ENCODE results near the gene ARID5B.
A peak's percentile ranks its signal among the peaks of the same experiment; 100 is the strongest.

Gene ARID5B

DNA sequence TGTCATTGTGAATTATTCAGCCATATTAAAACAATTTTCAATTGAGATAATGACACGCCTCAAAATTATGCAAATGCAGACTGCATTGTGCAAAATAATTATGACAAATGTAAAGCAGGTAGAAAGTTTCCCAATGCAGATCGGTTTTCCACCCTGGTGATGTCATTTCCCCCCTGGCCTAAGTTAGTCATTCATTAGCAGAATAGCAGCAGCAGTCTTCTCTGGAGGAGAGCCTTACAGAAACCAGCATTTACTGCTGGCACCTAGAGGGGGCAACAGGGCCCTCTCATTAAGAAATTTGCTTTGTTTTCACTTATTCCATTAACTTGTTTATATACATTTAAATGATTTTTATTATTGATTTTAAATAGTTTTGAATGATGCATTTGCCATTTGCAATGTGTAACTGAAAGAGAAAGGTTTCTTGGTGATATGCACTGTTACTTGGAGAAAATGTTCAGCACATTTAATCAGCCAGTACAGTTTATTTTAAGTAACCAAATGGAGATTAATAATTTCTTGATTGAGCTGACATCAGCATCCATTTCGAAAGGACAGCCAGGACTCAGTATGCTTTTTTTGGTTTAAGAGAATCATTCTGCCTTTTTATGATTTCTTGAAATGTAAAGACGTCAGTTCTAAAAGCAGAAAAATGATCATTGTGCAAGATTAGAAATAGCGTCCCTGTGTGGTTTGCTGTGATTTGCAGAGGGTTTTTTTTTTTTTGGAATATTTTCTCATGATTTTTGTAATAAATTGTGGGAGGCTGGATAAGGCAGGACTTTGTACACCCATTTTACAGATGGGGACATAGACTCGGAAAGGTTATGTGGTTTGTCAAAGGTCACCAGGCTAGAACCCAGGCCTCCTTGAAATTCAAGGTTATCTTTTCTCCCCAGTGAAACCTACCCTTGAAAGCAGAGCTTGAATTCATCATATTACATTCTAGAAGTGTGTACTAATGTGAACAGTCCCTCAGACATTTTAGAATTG, 3.5 kb downstream of the ARID5B start:
- DNase-seq, result peak in 1 of 2 donors; percentile 27

DNA sequence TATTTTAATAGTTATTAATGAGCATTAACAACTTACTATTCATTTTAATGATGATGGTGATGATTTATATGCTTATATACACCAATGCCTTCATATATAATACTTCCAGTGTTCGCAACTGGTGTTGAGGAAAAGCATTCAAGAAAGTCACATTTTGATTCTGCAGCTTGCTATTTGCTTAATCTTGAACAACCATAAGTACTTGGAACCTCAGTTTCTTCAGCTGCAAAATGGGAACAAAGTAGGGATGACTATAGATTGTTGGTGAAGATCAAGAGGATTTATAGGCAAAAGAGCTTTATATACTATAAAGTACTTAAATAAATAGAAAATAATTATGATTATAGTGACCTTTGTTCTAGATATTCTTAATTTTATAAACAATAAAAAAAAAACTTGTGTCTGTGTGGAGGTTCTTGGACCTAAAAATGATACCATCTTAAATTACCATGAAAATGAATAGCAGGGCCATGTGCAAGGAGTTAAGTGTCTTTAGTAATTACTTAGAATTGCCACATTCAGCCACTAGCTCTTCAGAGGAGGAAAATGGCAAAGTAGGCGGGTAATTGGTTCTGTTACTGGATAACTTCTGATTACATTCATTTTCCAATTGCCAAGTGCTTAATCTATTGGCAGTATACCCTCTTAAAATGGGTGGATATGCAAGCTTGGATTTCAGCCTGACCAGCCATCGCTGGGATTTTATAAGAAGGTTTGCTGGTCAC, 4.5 kb downstream of the ARID5B start:
- no peak for DNase-seq

DNA sequence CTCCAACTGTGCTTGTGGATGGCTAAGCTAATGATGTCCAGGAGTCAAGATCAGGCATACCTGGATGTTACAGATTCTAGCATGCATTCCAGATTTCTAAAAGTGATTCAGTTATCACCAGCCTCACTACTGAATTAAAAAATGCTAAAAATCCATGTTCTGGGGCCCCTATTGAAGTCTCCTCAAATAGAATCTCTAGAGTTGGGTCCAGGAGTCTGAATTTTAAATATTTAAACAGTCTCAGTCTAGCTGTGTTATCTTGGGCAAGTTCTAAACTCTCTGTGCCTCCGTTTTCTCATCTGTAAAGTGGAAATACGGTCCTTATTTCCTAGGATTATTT, 5.0 kb downstream of the ARID5B start:
- no peak for DNase-seq

DNA sequence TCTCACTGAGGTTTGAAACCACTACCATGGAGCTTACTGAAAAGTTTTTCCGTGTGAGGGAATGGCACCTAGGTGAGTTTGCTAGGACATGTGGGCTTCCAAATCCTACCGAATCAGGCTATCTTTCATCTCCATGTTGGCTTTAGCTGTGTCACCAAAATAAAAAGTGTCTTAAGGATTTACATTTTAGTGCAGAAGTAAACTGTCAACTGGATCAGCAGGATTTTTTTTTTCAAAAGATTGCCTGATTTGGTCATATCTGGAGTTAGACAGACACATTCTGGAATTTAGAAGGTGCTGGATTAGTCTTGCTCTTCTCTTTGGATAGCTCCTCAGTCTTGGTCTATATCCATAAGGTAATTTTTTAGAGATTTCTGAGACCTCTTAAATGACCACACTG, 5.5 kb downstream of the ARID5B start:
- no peak for DNase-seq

DNA sequence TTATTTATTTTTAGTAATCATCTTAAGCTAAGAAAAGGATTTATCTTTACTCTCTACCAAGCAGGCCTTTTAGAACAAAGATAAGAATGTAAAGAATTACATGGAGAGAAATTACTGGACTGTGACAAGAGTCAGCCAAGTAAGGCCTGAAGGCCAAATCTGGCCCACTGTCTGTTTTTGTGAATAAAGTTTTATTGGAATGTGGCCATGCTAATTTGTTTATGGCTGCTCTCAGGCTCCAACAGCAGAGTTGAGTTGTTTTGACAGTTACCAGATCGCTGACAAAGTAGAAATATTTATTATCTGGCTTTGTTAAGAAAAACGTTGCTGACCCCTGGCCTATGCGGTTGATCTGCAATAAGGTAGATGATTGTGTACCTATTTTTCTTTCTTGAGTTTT, 6.1 kb downstream of the ARID5B start:
- DNase-seq, result no peak

DNA sequence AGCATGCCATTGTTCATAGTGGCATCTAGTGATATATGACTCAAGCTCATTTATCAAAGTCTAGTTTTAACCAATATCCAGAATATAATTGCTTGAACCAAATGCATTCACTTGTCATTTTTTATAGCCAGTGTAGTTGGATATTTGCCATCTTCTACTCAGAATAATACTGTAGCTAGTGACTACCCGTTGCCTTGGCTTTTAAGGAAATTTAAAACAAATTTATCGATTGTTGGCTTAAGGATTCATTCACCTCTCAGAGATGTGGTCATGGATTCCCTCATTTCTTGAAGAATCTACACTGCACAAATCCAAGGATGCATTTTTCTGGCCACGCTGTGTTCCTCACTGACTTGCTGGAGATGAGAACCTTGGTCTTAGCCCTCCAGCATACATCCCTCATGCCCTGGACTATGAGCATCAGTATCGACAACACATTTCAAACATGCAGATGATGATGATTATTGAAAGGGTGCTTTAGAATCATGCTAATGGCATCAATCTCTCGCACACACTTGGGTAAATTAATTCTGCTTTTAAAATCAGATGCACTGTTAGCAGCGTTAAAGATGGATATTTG, 8.8 kb downstream of the ARID5B start:
- no peak for DNase-seq

GRCh38 chr10:61910894-61911293, 9.4 kb downstream of the ARID5B start:
- no peak for DNase-seq

GRCh38 chr10:61911425-61911824, 9.9 kb downstream of the ARID5B start:
- no peak for DNase-seq

GRCh38 chr10:61912981-61913380, 11.5 kb downstream of the ARID5B start:
- DNase-seq, result no peak

DNA sequence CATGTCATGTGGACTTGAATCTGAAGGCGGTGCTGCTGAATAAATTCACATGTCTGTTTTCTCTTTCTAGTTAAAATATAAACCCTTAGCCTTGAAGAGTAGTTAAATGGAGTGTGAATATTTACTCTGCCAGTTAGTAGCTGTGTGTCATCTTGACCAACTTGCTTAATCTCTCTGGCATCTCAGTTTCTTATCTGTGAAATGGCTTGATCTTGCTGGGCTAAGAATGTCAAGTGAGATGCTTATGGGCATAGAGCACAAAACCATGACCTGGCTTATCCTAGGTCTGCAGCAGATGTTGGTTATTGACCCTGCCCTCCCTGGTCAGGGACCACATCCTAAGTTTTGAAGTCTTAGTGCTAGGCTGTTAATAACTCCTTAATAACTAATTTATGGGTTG, 16.6 kb downstream of the ARID5B start:
- no peak for DNase-seq

DNA sequence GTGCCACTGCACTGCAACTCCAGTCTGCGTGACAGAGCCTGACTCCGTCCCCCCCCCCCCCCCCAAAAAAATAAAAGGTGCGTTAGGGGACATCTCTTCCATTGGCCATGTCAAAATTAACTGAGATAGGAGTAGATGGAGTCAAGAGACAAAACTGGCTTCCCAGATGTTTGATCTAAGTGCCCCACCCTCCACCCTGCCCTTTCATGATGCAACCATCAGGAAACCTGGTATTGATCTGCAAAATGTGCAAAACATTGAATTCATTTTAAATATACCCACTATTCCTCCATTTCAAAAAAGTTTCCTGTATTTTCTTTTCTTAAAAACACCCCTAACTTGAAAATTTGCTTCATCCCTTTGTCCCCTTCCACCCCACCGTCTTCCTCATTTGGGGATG, 17.5 kb downstream of the ARID5B start:
- no peak for DNase-seq

- no peak for DNase-seq
Measured at GRCh38 chr10:61919646-61920215, 18.2 kb downstream of the ARID5B start.

DNA sequence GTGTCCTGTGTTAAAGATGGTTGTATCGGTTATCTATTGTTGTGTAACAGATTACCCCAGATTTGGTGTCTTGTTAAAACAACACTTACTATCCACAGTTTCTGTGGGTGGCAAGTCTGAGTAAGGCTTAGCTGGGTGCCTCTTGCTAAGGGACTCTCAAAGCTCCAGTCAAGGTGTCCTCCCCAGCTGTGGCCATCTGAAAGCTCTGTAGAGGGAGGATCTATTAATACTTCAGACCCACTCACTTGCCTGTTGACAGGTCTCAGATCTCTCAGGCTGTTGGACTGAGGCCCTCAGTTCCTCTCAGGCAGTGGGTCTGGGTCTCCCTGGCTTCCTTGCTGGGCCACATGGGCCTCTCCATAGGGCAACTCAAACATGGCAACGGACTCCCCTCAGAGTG, 19.6 kb downstream of the ARID5B start:
- no peak for DNase-seq

GRCh38 chr10:61923210-61923949, 21.9 kb downstream of the ARID5B start:
- DNase-seq, result no peak

- no peak for DNase-seq
Measured at GRCh38 chr10:61923950-61924274, 22.4 kb downstream of the ARID5B start.

- no peak for DNase-seq
Measured at GRCh38 chr10:61929555-61929954, 28.1 kb downstream of the ARID5B start.

- no peak for DNase-seq
Measured at GRCh38 chr10:61931620-61932332, 30.3 kb downstream of the ARID5B start.

GRCh38 chr10:61933859-61934555, 32.5 kb downstream of the ARID5B start:
- DNase-seq, result no peak

GRCh38 chr10:61935077-61935476, 33.6 kb downstream of the ARID5B start:
- no peak for DNase-seq

- DNase-seq, result no peak
Measured at GRCh38 chr10:61936770-61937169, 35.3 kb downstream of the ARID5B start.

GRCh38 chr10:61937631-61938351, 36.3 kb downstream of the ARID5B start:
- DNase-seq, result no peak

All from hippocampal formation (tissue), 2 donors.